PC-9 (cell line): ENCODE results near the gene UNC50. TPM values are rescaled to one million over a fixed set of nuclear protein-coding genes. Genes with fewer than 3 reads are reported as not detected.

Experiments used
- BruUV-seq: library from RNA; stranded (reverse); fragments of 400-500 nt; replicated peaks from 2 replicates; lab custom pipeline; 2021; lab: Mats Ljungman, UMichigan
- CTCF ChIA-PET: fragments of 300-600 bp; sonication (Branson Sonifier 250); formaldehyde crosslinking; loops from one replicate; lab custom pipeline; 2022; ENCODE audit warnings: antibody characterized with exemption; lab: Charles Lee
- POLR2A ChIA-PET: fragments of 300-600 bp; sonication (Branson Sonifier 250); formaldehyde crosslinking; loops from one replicate; lab custom pipeline; 2022; ENCODE audit warnings: antibody characterized with exemption; ENCODE audit not compliant: unreplicated experiment; lab: Charles Lee
- DNase-seq, 2 experiments: peaks; one replicate each; pipeline versions ENCODE4 v3.0.0 to v3.0.0-alpha.2; 2015 to 2022; ENCODE audit warnings: mixed read lengths in 1 of 2
- H2AFZ ChIP-seq: fragments of 200-600 bp; sonication (generic); 2 replicates; pipeline ENCODE4 v1.8.1; 2017; ENCODE audit warnings: antibody characterized with exemption
- H3F3A ChIP-seq: fragments of 200-600 bp; sonication (generic); 2 replicates; pipeline ENCODE4 v1.8.1; 2017; ENCODE audit warnings: antibody characterized with exemption, mild to moderate bottlenecking, low read depth; ENCODE audit not compliant: insufficient read depth
- H3K27ac ChIP-seq: fragments of 200-600 bp; sonication (generic); 2 replicates; pipeline ENCODE4 v1.6.1; 2016; ENCODE audit warnings: mixed run types
- H3K27me3 ChIP-seq: fragments of 200-600 bp; sonication (generic); 2 replicates; pipeline ENCODE4 v1.6.1; 2016; ENCODE audit warnings: low read depth, mixed run types; ENCODE audit not compliant: insufficient read depth
- H3K36me3 ChIP-seq: fragments of 200-600 bp; sonication (generic); 2 replicates; pipeline ENCODE4 v1.6.1; 2016; ENCODE audit warnings: low read depth, mixed run types
- H3K4me1 ChIP-seq: fragments of 200-600 bp; sonication (generic); replicated peaks from 2 replicates; pipeline ENCODE4 v1.6.1; 2016; ENCODE audit warnings: mixed run types; ENCODE audit not compliant: insufficient read depth
- H3K4me2 ChIP-seq: fragments of 200-600 bp; sonication (generic); 2 replicates; pipeline ENCODE4 v1.6.1; 2017; ENCODE audit warnings: mixed run types
- H3K4me3 ChIP-seq: fragments of 200-600 bp; sonication (generic); 2 replicates; pipeline ENCODE4 v1.6.1; 2016; ENCODE audit warnings: mixed run types
- H3K79me2 ChIP-seq: fragments of 200-600 bp; sonication (generic); 2 replicates; pipeline ENCODE4 v1.6.1; 2017; ENCODE audit warnings: low read depth, mixed run types
- H3K9me2 ChIP-seq: fragments of 200-600 bp; sonication (generic); 2 replicates; pipeline ENCODE4 v1.8.1; 2017; ENCODE audit warnings: mild to moderate bottlenecking; ENCODE audit not compliant: insufficient read depth
- H3K9me3 ChIP-seq: fragments of 200-600 bp; sonication (generic); 2 replicates; pipeline ENCODE4 v1.8.1; 2016; ENCODE audit warnings: low read depth; ENCODE audit not compliant: insufficient read depth
- H4K20me1 ChIP-seq: fragments of 200-600 bp; sonication (generic); 2 replicates; pipeline ENCODE4 v1.8.1; 2017; ENCODE audit not compliant: insufficient read depth
- EZH2 ChIP-seq: fragments of 200-600 bp; sonication (generic); IDR thresholded peaks from 2 replicates; pipeline ENCODE4 v1.8.0; 2017; ENCODE audit warnings: antibody characterized with exemption, low read depth
- intact Hi-C: fragments of 100-400 bp; cut with micrococcal nuclease; formaldehyde crosslinking; loops from one replicate; pipeline ENCODE4 v1.10.0; 2022; ENCODE audit not compliant: unreplicated experiment
- total RNA-seq: library from RNA; stranded (reverse); gene quantifications from 2 replicates; pipeline ENCODE4 v1.2.3, GENCODE V29; 2021
- TF ChIP-seq, protein P1 (sequence below): fragments of 200-600 bp; sonication (generic); conservative IDR thresholded peaks from 2 replicates; pipeline ENCODE4 v1.6.1; 2017; ENCODE audit warnings: mixed run types, antibody characterized with exemption, mild to moderate bottlenecking, moderate library complexity

Gene UNC50
- total RNA-seq, 1 experiment from 2014 or later: 46.0 TPM

DNA sequence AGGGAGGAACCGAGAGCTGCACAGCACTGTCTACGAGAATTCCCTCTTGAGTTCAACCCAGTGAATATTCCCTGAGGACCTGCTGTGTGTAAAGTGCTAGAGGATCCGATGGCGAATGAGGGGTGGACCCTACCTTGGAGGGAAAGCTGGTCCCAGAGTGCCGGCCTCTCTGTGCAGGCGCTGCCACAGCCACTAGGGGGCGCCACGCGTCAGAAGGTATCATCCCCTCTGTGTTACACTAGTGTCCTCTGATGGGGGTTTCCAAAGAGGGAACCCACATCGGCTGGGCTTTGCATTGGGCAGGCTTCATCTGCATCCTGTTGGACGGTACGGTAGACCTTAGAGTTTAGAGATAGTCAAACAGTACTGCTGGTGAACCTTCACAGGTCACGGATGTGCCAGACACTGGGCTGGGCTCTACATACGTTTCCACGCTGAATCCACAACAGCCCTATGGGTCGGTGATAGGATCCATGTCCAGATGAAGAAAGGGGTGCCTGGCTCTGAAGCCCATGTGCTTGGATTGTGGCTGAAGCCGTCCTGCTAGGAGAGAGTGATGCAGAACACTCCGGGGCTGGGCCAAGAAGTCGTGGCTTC is 39.1 kb upstream of the UNC50 start:
- TF ChIP-seq EZH2: no peak
- TF ChIP-seq, protein P1, sequence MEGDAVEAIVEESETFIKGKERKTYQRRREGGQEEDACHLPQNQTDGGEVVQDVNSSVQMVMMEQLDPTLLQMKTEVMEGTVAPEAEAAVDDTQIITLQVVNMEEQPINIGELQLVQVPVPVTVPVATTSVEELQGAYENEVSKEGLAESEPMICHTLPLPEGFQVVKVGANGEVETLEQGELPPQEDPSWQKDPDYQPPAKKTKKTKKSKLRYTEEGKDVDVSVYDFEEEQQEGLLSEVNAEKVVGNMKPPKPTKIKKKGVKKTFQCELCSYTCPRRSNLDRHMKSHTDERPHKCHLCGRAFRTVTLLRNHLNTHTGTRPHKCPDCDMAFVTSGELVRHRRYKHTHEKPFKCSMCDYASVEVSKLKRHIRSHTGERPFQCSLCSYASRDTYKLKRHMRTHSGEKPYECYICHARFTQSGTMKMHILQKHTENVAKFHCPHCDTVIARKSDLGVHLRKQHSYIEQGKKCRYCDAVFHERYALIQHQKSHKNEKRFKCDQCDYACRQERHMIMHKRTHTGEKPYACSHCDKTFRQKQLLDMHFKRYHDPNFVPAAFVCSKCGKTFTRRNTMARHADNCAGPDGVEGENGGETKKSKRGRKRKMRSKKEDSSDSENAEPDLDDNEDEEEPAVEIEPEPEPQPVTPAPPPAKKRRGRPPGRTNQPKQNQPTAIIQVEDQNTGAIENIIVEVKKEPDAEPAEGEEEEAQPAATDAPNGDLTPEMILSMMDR: peak; percentile 97
- no peak overlapping the region for H3K4me3 ChIP-seq
- H3K79me2 ChIP-seq: no peaks in the 10 kb centered on the region
- no peak overlapping the region for H3K27ac ChIP-seq
- no peaks in the 10 kb centered on the region for H3K4me1 ChIP-seq
- DNase-seq: peak in 1 of 2 experiments; percentile 43
- H4K20me1 ChIP-seq: no peaks in the 10 kb centered on the region
- BruUV-seq: no TSS peak
- intact Hi-C loops: loop anchor here (2.0 to 10.0 kb wide), 2 partner anchors 124 to 156 kb away; partner anchors contain the start of gene INPP4A
- no peak overlapping the region for H2AFZ ChIP-seq
- ChIA-PET CTCF (no interaction called here), POLR2A (no interaction called here)
- no peaks in the 10 kb centered on the region for H3K36me3 ChIP-seq
- H3K4me2 ChIP-seq: no peak overlapping the region
- no peaks in the 10 kb centered on the region for H3K9me3 ChIP-seq
- H3K27me3 ChIP-seq: no peaks in the 10 kb centered on the region
- no peaks in the 10 kb centered on the region for H3F3A ChIP-seq
- H3K9me2 ChIP-seq: no peaks in the 10 kb centered on the region

DNA sequence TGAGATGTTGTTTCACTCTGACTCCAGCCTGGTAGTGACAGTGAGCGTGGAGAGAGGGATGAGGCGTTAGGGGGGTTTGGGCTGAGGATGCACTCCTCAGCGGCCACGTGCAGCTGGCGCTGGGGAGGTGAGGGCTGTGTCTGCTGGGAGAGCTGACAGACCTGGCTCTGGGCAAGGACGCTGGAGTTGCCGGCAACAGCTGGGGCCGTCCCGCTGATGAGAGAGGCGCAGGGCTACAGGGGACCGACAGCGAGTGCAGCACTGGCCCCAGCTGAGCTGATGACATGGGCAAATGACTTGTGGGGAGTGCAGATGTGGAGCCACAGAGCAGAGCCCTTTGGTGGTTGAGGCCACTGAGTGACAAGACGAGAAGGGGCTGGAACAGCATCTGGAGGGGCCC is 38.5 kb upstream of the UNC50 start:
- H3K9me2 ChIP-seq: no peaks in the 10 kb centered on the region

DNA sequence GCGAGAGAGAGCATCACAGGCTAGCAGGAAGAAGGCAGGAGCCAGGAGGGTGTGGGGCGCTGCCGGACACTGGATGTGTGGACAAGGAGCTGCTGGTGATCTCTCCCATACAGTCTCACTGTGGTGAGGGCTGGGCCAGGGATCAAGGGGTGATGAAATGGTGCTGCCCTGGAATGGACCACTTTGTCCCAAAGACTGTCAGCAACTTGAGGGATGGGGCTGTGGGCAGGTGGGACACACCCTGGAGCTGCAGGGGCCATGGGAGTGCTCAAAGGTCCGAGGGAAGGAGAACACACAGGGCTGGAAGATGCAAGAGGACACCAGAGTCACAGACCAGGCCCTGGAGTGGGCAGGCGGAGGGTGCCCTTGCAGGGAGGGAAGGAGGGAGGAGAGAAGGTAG is 38.0 kb upstream of the UNC50 start:
- intact Hi-C loops: no loop called here
- Histone ChIP-seq H3K79me2 (no peaks in the 10 kb centered on the region), H3K27me3 (no peaks in the 10 kb centered on the region), H2AFZ (no peak overlapping the region), H3K4me2 (no peak overlapping the region), H3K36me3 (no peaks in the 10 kb centered on the region), H3K9me3 (no peaks in the 10 kb centered on the region), H4K20me1 (no peaks in the 10 kb centered on the region), H3K9me2 (no peaks in the 10 kb centered on the region), H3K4me1 (no peaks in the 10 kb centered on the region), H3K27ac (no peak overlapping the region), H3F3A (no peaks in the 10 kb centered on the region), H3K4me3 (no peak overlapping the region)
- ChIA-PET CTCF (no interaction called here), POLR2A (no interaction called here)
- BruUV-seq: no TSS peak
- TF ChIP-seq, protein P1: no peak
- TF ChIP-seq EZH2: no peak
- no peak for DNase-seq

More for the DNA sequence above, 38.5 kb upstream of the UNC50 start:
- BruUV-seq: no TSS peak
- no peak overlapping the region for H2AFZ ChIP-seq
- no peak overlapping the region for H3K4me3 ChIP-seq
- no peaks in the 10 kb centered on the region for H3K36me3 ChIP-seq
- CTCF ChIA-PET: no interaction called here
- DNase-seq: no peak
- POLR2A ChIA-PET: no interaction called here
- no peaks in the 10 kb centered on the region for H4K20me1 ChIP-seq
- H3K4me1 ChIP-seq: no peaks in the 10 kb centered on the region
- H3K4me2 ChIP-seq: no peak overlapping the region
- intact Hi-C loops: loop anchor here (2.0 to 10.0 kb wide), 2 partner anchors 125 to 157 kb away; partner anchors contain the start of gene INPP4A
- H3K27me3 ChIP-seq: no peaks in the 10 kb centered on the region
- no peaks in the 10 kb centered on the region for H3F3A ChIP-seq
- no peak for TF ChIP-seq EZH2
- TF ChIP-seq, protein P1: no peak
- no peaks in the 10 kb centered on the region for H3K9me3 ChIP-seq
- no peaks in the 10 kb centered on the region for H3K79me2 ChIP-seq
- no peak overlapping the region for H3K27ac ChIP-seq
